ENCODE measurements around the gene IFNGR2. TPM values are rescaled to one million over a fixed set of nuclear protein-coding genes. Genes with fewer than 3 reads are reported as not detected.

Gene IFNGR2
- total and polyA plus RNA-seq, 2 of the 13 experiments (the other 11 are each of a cell fraction or from before 2014, with no cell fraction given) = 61.3 to 117 TPM

DNA sequence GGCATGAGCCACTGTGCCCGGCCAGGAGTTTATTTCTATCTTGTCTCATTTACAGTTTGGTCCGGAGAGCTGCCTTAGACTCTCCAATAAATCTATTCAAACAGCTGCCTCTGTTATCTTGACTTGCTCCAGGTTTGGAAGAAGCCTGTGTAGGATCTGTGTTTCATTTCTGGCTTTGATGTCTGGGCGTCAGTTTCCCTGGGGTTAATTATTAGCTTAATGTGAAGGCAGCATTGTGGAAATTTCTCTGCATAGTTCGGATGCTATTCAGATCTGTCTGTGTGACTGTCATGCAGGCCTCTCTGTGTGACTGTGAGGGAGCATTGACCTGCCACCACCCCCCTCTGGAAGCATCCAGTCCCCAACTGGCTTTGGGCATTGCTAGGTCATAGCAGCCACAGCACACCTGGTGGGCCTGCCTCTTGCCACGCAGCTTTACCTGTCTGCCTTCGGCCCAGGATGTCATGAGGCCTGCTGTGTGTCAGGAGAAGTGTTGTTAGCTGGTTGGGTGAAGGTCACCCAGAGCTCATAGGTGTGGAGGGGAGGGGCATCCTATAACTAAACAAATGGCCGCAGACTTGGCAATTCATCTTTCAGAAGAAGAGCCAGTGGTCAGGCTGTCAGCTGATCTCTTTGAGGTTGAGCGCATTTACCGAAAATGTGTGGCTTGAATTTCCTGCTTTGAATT, 9.8 kb downstream of the IFNGR2 start (continued):
- TF ChIP-seq ERF (CRISPR knock-in tag; IDR thresholded peaks at IDR 0.05) (peak; percentile 58; the same call in 1 of the 2 replicates), MEIS1 (CRISPR knock-in tag; IDR thresholded peaks at IDR 0.05; ENCODE audit: borderline replicate concordance) (no peak; the same call in 1 of the 2 replicates), ARHGAP35 (CRISPR knock-in tag; IDR thresholded peaks at IDR 0.05; ENCODE audit: borderline replicate concordance) (no peak), ZNF557 (CRISPR knock-in tag; IDR thresholded peaks at IDR 0.05) (no peak), ZNF782 (CRISPR knock-in tag; IDR thresholded peaks at IDR 0.05; ENCODE audit: borderline replicate concordance) (no peak), KLF15 (CRISPR knock-in tag; IDR thresholded peaks at IDR 0.05; ENCODE audit: borderline replicate concordance) (no peak), ZNF331 (CRISPR knock-in tag; IDR thresholded peaks at IDR 0.05) (no peak; the same call in 1 of the 2 replicates), ZNF546 (CRISPR knock-in tag; conservative IDR thresholded peaks at IDR 0.05) (no peak), ZNF761 (CRISPR knock-in tag; conservative IDR thresholded peaks at IDR 0.05) (0 out of 2 replicates have a peak, but pooled peaks have one; percentile 13), ZC3H4 (CRISPR knock-in tag; IDR thresholded peaks at IDR 0.05; ENCODE audit: borderline replicate concordance) (peak; percentile 71; the same call in 1 of the 2 replicates), ZMYM4 (CRISPR knock-in tag; IDR thresholded peaks at IDR 0.05) (peak; percentile 54; the same call in 1 of the 2 replicates), DNMT1 (CRISPR knock-in tag; IDR thresholded peaks at IDR 0.05) (no peak)
- TF ChIP-seq, protein P1, sequence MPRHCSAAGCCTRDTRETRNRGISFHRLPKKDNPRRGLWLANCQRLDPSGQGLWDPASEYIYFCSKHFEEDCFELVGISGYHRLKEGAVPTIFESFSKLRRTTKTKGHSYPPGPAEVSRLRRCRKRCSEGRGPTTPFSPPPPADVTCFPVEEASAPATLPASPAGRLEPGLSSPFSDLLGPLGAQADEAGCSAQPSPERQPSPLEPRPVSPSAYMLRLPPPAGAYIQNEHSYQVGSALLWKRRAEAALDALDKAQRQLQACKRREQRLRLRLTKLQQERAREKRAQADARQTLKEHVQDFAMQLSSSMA (CRISPR knock-in tag; IDR thresholded peaks at IDR 0.05) = 0 out of 2 replicates have a peak, but pooled peaks have one; percentile 49
- TF ChIP-seq, protein P2, sequence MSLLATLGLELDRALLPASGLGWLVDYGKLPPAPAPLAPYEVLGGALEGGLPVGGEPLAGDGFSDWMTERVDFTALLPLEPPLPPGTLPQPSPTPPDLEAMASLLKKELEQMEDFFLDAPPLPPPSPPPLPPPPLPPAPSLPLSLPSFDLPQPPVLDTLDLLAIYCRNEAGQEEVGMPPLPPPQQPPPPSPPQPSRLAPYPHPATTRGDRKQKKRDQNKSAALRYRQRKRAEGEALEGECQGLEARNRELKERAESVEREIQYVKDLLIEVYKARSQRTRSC (CRISPR knock-in tag; IDR thresholded peaks at IDR 0.05; ENCODE audit: low read depth) = no peak
- TF ChIP-seq, protein P3, sequence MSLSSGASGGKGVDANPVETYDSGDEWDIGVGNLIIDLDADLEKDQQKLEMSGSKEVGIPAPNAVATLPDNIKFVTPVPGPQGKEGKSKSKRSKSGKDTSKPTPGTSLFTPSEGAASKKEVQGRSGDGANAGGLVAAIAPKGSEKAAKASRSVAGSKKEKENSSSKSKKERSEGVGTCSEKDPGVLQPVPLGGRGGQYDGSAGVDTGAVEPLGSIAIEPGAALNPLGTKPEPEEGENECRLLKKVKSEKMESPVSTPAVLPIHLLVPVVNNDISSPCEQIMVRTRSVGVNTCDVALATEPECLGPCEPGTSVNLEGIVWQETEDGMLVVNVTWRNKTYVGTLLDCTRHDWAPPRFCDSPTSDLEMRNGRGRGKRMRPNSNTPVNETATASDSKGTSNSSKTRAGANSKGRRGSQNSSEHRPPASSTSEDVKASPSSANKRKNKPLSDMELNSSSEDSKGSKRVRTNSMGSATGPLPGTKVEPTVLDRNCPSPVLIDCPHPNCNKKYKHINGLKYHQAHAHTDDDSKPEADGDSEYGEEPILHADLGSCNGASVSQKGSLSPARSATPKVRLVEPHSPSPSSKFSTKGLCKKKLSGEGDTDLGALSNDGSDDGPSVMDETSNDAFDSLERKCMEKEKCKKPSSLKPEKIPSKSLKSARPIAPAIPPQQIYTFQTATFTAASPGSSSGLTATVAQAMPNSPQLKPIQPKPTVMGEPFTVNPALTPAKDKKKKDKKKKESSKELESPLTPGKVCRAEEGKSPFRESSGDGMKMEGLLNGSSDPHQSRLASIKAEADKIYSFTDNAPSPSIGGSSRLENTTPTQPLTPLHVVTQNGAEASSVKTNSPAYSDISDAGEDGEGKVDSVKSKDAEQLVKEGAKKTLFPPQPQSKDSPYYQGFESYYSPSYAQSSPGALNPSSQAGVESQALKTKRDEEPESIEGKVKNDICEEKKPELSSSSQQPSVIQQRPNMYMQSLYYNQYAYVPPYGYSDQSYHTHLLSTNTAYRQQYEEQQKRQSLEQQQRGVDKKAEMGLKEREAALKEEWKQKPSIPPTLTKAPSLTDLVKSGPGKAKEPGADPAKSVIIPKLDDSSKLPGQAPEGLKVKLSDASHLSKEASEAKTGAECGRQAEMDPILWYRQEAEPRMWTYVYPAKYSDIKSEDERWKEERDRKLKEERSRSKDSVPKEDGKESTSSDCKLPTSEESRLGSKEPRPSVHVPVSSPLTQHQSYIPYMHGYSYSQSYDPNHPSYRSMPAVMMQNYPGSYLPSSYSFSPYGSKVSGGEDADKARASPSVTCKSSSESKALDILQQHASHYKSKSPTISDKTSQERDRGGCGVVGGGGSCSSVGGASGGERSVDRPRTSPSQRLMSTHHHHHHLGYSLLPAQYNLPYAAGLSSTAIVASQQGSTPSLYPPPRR (CRISPR knock-in tag; IDR thresholded peaks at IDR 0.05; ENCODE audit: borderline replicate concordance) = peak; percentile 47
- TF ChIP-seq, protein P4, sequence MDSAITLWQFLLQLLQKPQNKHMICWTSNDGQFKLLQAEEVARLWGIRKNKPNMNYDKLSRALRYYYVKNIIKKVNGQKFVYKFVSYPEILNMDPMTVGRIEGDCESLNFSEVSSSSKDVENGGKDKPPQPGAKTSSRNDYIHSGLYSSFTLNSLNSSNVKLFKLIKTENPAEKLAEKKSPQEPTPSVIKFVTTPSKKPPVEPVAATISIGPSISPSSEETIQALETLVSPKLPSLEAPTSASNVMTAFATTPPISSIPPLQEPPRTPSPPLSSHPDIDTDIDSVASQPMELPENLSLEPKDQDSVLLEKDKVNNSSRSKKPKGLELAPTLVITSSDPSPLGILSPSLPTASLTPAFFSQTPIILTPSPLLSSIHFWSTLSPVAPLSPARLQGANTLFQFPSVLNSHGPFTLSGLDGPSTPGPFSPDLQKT (CRISPR knock-in tag; IDR thresholded peaks at IDR 0.05; ENCODE audit: borderline replicate concordance) = no peak
- TF ChIP-seq, protein P5, sequence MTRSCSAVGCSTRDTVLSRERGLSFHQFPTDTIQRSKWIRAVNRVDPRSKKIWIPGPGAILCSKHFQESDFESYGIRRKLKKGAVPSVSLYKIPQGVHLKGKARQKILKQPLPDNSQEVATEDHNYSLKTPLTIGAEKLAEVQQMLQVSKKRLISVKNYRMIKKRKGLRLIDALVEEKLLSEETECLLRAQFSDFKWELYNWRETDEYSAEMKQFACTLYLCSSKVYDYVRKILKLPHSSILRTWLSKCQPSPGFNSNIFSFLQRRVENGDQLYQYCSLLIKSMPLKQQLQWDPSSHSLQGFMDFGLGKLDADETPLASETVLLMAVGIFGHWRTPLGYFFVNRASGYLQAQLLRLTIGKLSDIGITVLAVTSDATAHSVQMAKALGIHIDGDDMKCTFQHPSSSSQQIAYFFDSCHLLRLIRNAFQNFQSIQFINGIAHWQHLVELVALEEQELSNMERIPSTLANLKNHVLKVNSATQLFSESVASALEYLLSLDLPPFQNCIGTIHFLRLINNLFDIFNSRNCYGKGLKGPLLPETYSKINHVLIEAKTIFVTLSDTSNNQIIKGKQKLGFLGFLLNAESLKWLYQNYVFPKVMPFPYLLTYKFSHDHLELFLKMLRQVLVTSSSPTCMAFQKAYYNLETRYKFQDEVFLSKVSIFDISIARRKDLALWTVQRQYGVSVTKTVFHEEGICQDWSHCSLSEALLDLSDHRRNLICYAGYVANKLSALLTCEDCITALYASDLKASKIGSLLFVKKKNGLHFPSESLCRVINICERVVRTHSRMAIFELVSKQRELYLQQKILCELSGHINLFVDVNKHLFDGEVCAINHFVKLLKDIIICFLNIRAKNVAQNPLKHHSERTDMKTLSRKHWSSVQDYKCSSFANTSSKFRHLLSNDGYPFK (CRISPR knock-in tag; IDR thresholded peaks at IDR 0.05; ENCODE audit: borderline replicate concordance) = no peak

All from HepG2 (cell line).